Measurements from ENCODE around the gene CRYL1. TPM values are rescaled to one million over a fixed set of nuclear protein-coding genes. Genes with fewer than 3 reads are reported as not detected.
A peak's percentile ranks its signal among the peaks of the same experiment; 100 is the strongest.

CRYL1 gene
- total and polyA plus RNA-seq, 2 of the 13 experiments (the other 11 are each of a cell fraction or from before 2014, with no cell fraction given), result 57.2 to 115 TPM

- Histone ChIP-seq H3K36me3 (replicated peaks in 1 of 2; ENCODE audit: control insufficient read depth in 1 of 2, insufficient read depth in 2 of 2, low read length in 2 of 2) (no peaks in the 10 kb centered on the region), H3K27me3 (ENCODE audit: control insufficient read depth in 1 of 2, insufficient read depth in 2 of 2, low read length in 2 of 2) (no peaks in the 10 kb centered on the region), H3K4me2 (ENCODE audit: low read depth, low read length) (no peak overlapping the region), H3K4me3 (replicated peaks in 1 of 3; ENCODE audit: insufficient read depth in 1 of 3, low read depth in 2 of 3, low read length in 3 of 3) (no peak overlapping the region), H3K4me1 (ENCODE audit: insufficient read depth, low read length) (peaks cover 77% of the 10 kb centered on the region), H3K9me3 (ENCODE audit: low read length) (no peaks in the 10 kb centered on the region), H4K20me1 (ENCODE audit: insufficient read depth, low read length) (no peaks in the 10 kb centered on the region), H3K9ac (ENCODE audit: insufficient read depth, low read depth, low read length) (no peak overlapping the region), H3K79me2 (ENCODE audit: insufficient read depth, low read length) (no peaks in the 10 kb centered on the region), H3K27ac (ENCODE audit: extremely low read length, insufficient read depth, low read length) (no peak overlapping the region), H2AFZ (ENCODE audit: low read length) (no peak overlapping the region)
- DNase-seq (ENCODE audit: low spot score) (no peak), FAIRE-seq (no peak), ATAC-seq (no peak)
- intact Hi-C loops (cut with micrococcal nuclease; ENCODE audit: unreplicated experiment), result no loop called here
- ChIA-PET POLR2A (no interaction called here), CTCF (ENCODE audit: low intra/inter-chr PET ratio, low total read pairs) (no interaction called here)
- in situ Hi-C loops (cut with HindIII; ENCODE audit: extremely low pct_ligation_motif_present, low pct_unique_long_range_greater_than_20kb), result no loop called here
- TF ChIP-seq CEBPZ (IDR thresholded peaks at IDR 0.05; ENCODE audit: low read length) (no peak), ZNF572 (CRISPR knock-in tag; IDR thresholded peaks at IDR 0.05) (no peak), DBP (CRISPR knock-in tag; IDR thresholded peaks at IDR 0.05; ENCODE audit: not compliant biosample characterization) (no peak), ZGPAT (CRISPR knock-in tag; IDR thresholded peaks at IDR 0.05) (no peak), KIAA2018 (CRISPR knock-in tag; IDR thresholded peaks at IDR 0.05; ENCODE audit: borderline replicate concordance) (no peak), KMT2B (CRISPR knock-in tag; IDR thresholded peaks at IDR 0.05) (no peak), ZNF124 (CRISPR knock-in tag; IDR thresholded peaks at IDR 0.05) (0 out of 2 replicates have a peak, but pooled peaks have one; percentile 62)
- WGBS (ENCODE audit: low lambda C conversion rate), result 100% methylated on average over 2 of the region's 2 CpGs
- no TSS peak for BruUV-seq (replicated peaks)
Measured at GRCh38 chr13:20501120-20501519, 24.5 kb downstream of the CRYL1 start.

Measured in HepG2 (cell line).